ENCODE data around the gene CLDN2. TPM values are rescaled to one million over a fixed set of nuclear protein-coding genes. Genes with fewer than 3 reads are reported as not detected.

The CLDN2 gene
- total RNA-seq, 6 experiments from 2014 or later = 6.3 to 48.4 (median 18.4) TPM

- Histone ChIP-seq H3K4me3 (no peak overlapping the region), H3K9me3 (no peaks in the 10 kb centered on the region), H3K27ac (no peak overlapping the region), H3K27me3 (no peaks in the 10 kb centered on the region), H3K4me1 (no peaks in the 10 kb centered on the region), H3K36me3 (no peaks in the 10 kb centered on the region)
- no peak for DNase-seq
- WGBS (ENCODE audit: insufficient coverage, low coverage, low lambda C conversion rate, missing lambda C conversion rate) = 35% methylated on average over 3 of the region's 5 CpGs
- ATAC-seq = peak in 2 of 4 donors; percentile 19 to 23
- intact Hi-C loops (cut with DNase I) = no loop called here
- TF ChIP-seq CTCF (IDR thresholded peaks at IDR 0.05) (no peak), POLR2A (IDR thresholded peaks at IDR 0.05) (no peak)
Observed at GRCh38 chrX:106973433-106974149, 53.4 kb downstream of the CLDN2 start.

- H3K9me3 ChIP-seq = no peaks in the 10 kb centered on the region
- 73% methylated on average over 3 of the region's 3 CpGs for WGBS (ENCODE audit: insufficient coverage, low coverage, low lambda C conversion rate, missing lambda C conversion rate)
- H3K4me1 ChIP-seq = no peaks in the 10 kb centered on the region
- H3K27ac ChIP-seq = no peak overlapping the region
- no peaks in the 10 kb centered on the region for H3K27me3 ChIP-seq
- DNase-seq (no peak), ATAC-seq (no peak)
- intact Hi-C loops (cut with DNase I) = no loop called here
- H3K36me3 ChIP-seq = no peaks in the 10 kb centered on the region
- TF ChIP-seq POLR2A (IDR thresholded peaks at IDR 0.05) (no peak), CTCF (IDR thresholded peaks at IDR 0.05) (no peak)
- H3K4me3 ChIP-seq = no peak overlapping the region
Observed at GRCh38 chrX:106976416-106976815, 56.2 kb downstream of the CLDN2 start.

Other genes with a start within 250 kb of the CLDN2 start
- 10 to 100 TPM; 39.4 to 48.7 (median 45.4) TPM for gene RNF128, start 193.7 kb upstream of the CLDN2 start, total RNA-seq
- 1 to 10 TPM; 6.6 to 9.6 (median 8.2) TPM for gene TBC1D8B, start 117.7 kb upstream of the CLDN2 start, total RNA-seq
- 1 to 10 TPM in 4 of 6 experiments, under 1 TPM in 2; 0.74 to 1.7 (median 1.1) TPM for gene RIPPLY1, start 17.1 kb upstream of the CLDN2 start, total RNA-seq
- gene MORC4, start 79.8 kb downstream of the CLDN2 start, total RNA-seq = 10 to 100 TPM in 5 of 6 experiments, 1 to 10 TPM in 1; 8.9 to 26.9 (median 19.4) TPM
- 10 to 100 TPM in 1 of 6 experiments, 1 to 10 TPM in 5; 8.0 to 10.6 (median 9.6) TPM for gene RBM41, start 198.4 kb downstream of the CLDN2 start, total RNA-seq

Data from right lobe of liver (tissue), 6 donors.